Measurements from ENCODE around the gene PNPLA5. TPM values are rescaled to one million over a fixed set of nuclear protein-coding genes. Genes with fewer than 3 reads are reported as not detected.

PNPLA5 gene, protein sequence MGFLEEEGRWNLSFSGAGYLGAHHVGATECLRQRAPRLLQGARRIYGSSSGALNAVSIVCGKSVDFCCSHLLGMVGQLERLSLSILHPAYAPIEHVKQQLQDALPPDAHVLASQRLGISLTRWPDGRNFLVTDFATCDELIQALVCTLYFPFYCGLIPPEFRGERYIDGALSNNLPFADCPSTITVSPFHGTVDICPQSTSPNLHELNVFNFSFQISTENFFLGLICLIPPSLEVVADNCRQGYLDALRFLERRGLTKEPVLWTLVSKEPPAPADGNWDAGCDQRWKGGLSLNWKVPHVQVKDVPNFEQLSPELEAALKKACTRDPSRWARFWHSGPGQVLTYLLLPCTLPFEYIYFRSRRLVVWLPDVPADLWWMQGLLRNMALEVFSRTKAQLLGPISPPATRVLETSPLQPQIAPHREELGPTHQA
- not detected in 2 replicates for total RNA-seq

DNA sequence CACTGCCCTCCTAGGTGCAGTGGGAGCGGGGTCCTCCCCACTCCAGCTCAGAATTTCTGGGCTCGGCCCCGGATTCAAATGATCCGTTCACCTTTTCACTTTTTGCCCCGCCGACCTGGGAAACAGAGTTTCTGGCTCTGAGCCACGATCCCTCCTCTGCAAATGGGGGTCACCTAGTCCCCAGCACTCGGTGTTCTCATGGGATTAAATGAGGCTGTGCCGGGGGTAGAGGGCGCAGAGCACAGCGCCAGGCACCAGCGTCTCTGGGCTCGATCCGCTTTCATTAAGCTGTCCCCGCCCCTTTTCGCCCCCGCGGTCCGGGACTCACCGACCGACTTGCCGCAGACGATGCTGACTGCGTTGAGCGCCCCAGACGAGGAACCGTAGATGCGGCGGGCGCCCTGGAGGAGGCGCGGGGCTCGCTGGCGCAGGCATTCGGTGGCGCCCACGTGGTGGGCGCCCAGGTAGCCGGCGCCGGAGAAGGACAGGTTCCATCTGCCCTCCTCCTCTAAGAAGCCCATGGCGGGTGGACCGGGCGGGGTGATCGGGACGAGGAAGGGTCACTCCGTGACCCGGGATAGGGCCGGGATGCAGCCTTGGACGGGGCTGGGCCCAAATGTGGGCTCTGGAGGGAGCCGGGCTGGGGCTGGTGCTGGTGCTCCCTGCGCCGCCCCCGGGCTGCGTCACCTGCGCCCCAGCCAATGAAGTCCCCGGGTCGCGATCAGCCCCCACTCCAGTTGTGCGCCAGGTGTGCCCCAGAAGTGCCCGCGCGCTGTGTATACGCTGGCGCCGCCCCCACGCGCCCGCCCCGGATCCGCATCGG lies at the start of gene PNPLA5:
Gene PNPLA5 (minus strand): TSS at position 654 of the 823 bp plus-strand sequence. CDS start 133 bp downstream, at position 521.
- Mint-ChIP-seq H3K9me3 (no peaks in the 10 kb centered on the region), H3K36me3 (ENCODE audit: low read depth) (no peaks in the 10 kb centered on the region), H3K27ac (no peak within 1 kb of the TSS), H3K4me3 (no peak within 1 kb of the TSS), H3K27me3 (ENCODE audit: insufficient read depth) (peaks cover 28% of the 10 kb centered on the region), H3K4me1 (ENCODE audit: low read depth) (no peaks in the 10 kb centered on the region)
- DNase-seq (ENCODE audit: low spot score): no peak
- intact Hi-C loops (cut with micrococcal nuclease): no loop called here

DNA sequence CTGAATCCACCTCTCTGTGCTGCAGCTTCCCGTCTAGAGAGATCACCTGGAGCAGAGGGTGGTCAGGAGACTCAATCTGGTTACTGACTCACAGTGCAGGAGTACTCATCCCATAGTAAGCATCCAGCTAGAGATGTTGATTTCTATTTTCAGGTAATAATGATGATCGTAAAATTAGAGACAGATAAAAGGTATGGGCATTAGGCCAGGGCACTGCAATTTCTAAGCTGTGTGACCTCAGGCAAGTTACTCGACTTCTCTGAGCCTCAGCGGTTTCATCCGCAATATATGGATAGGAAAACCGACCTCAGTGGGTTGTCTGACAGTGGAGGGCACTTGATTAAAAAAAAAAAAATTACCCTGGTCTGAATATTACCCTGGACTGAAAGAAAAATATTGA lies 49.6 kb upstream of the PNPLA5 start:
- DNase-seq (ENCODE audit: low spot score): no peak
- H3K36me3 Mint-ChIP-seq (ENCODE audit: low read depth): no peaks in the 10 kb centered on the region
- H3K4me1 Mint-ChIP-seq (ENCODE audit: low read depth): no peaks in the 10 kb centered on the region
- H3K9me3 Mint-ChIP-seq: no peaks in the 10 kb centered on the region
- H3K4me3 Mint-ChIP-seq: no peak overlapping the region
- intact Hi-C loops (cut with micrococcal nuclease): no loop called here
- no peak overlapping the region for H3K27ac Mint-ChIP-seq
- peaks cover 4% of the 10 kb centered on the region for H3K27me3 Mint-ChIP-seq (ENCODE audit: insufficient read depth)

DNA sequence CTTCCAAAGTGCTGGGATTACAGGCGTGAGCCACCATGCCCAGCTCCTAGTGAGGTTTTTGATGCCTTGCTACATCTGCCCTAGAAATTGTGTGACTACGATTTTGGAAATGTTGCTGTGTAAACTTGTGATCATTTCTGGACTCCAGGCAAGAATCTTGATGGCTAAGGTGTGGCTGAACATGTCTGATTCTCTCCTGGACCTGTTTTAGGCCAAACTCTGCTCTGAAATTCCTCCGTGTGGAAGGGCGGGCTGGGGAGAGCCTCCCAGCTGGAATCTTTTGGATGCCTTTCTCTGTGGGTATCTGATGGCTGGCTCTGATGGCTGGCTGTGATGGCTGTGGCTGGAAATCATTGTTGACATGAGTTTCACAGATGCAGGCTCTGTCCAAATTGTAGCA lies 40.0 kb upstream of the PNPLA5 start:
- intact Hi-C loops (cut with micrococcal nuclease): no loop called here
- Mint-ChIP-seq H3K27ac (no peak overlapping the region), H3K36me3 (ENCODE audit: low read depth) (no peaks in the 10 kb centered on the region), H3K27me3 (ENCODE audit: insufficient read depth) (peaks cover 2% of the 10 kb centered on the region), H3K9me3 (no peaks in the 10 kb centered on the region), H3K4me1 (ENCODE audit: low read depth) (no peaks in the 10 kb centered on the region), H3K4me3 (no peak overlapping the region)
- no peak for DNase-seq (ENCODE audit: low spot score)

DNA sequence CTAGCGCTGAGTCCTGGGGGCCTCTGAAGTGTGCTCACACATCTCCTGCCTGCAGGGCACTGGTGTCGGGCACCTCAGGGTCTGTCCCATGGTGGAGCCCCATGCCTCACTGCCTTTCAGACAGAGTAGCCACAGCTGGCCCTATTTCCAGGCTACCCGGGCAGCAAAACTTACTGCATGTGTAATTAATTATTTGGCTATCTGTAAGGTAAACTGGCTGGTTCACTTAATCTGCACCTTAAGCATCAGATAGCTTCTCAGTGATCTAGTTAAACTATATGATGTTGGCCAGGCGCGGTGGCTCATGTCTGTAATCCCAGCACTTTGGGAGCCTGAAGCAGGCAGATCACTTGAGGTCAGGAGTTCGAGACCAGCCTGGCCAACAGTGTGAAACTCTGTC lies 37.1 kb upstream of the PNPLA5 start:
- Mint-ChIP-seq H3K27ac (no peak overlapping the region), H3K4me1 (ENCODE audit: low read depth) (no peaks in the 10 kb centered on the region), H3K27me3 (ENCODE audit: insufficient read depth) (peaks cover 10% of the 10 kb centered on the region)

DNA sequence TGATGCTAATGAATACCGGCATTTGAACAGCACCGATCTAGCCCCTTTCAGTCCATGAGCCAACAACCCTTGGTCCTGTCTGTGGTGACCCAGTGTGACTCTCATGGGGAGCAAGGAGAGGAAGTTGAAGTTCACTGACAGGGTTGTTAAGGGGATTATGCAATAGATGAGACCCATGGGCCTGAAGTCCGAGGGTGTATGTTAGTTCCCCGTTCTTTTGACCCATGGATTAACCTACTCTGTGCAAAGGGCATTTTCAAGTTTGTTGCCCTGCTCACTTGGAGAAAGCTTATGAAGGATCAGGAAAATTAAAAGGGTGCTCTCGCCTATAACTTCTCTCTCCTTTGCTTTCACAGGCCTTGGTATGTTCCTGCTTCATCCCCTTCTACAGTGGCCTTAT lies 36.7 kb upstream of the PNPLA5 start:
- H3K27ac Mint-ChIP-seq: no peak overlapping the region
- H3K9me3 Mint-ChIP-seq: no peaks in the 10 kb centered on the region
- H3K4me3 Mint-ChIP-seq: no peak overlapping the region
- H3K4me1 Mint-ChIP-seq (ENCODE audit: low read depth): no peaks in the 10 kb centered on the region
- no peak for DNase-seq (ENCODE audit: low spot score)
- intact Hi-C loops (cut with micrococcal nuclease): no loop called here
- peaks cover 10% of the 10 kb centered on the region for H3K27me3 Mint-ChIP-seq (ENCODE audit: insufficient read depth)
- H3K36me3 Mint-ChIP-seq (ENCODE audit: low read depth): no peaks in the 10 kb centered on the region

More for the DNA sequence above, 37.1 kb upstream of the PNPLA5 start:
- no peak for DNase-seq (ENCODE audit: low spot score)
- no peak overlapping the region for H3K4me3 Mint-ChIP-seq
- intact Hi-C loops (cut with micrococcal nuclease): no loop called here
- no peaks in the 10 kb centered on the region for H3K36me3 Mint-ChIP-seq (ENCODE audit: low read depth)
- no peaks in the 10 kb centered on the region for H3K9me3 Mint-ChIP-seq

DNA sequence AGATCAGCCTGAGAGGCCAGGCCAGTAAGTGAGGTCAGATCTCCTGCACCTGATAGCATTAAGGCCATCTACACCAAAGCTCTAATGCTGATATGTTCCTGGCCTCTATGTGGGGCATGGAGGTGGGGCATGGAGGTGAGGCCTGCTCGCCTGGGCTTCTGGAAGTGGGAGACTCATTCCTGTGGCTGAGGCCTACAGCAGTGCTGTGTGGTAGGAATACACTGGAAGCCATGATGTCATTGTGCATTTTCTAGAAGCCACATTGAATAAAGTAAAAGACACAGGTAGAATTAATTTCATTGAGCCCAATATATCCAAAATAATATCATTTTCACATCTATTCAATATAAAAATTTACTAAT lies 34.5 kb upstream of the PNPLA5 start:
- Mint-ChIP-seq H3K27ac (no peak overlapping the region), H3K27me3 (ENCODE audit: insufficient read depth) (peaks cover 13% of the 10 kb centered on the region), H3K36me3 (ENCODE audit: low read depth) (no peaks in the 10 kb centered on the region), H3K4me1 (ENCODE audit: low read depth) (peaks cover 6% of the 10 kb centered on the region), H3K4me3 (no peak overlapping the region), H3K9me3 (no peaks in the 10 kb centered on the region)
- intact Hi-C loops (cut with micrococcal nuclease): no loop called here
- DNase-seq (ENCODE audit: low spot score): no peak

- intact Hi-C loops (cut with micrococcal nuclease): no loop called here
- Mint-ChIP-seq H3K27me3 (ENCODE audit: insufficient read depth) (peaks cover 13% of the 10 kb centered on the region), H3K9me3 (no peaks in the 10 kb centered on the region), H3K27ac (no peak overlapping the region), H3K4me3 (peak overlapping the region; percentile 73), H3K4me1 (ENCODE audit: low read depth) (peaks cover 6% of the 10 kb centered on the region), H3K36me3 (ENCODE audit: low read depth) (no peaks in the 10 kb centered on the region)
- no peak for DNase-seq (ENCODE audit: low spot score)
Observed at GRCh38 chr22:43925433-43926348, 33.9 kb upstream of the PNPLA5 start.

GRCh38 chr22:43924877-43925276 lies 33.1 kb upstream of the PNPLA5 start:
- no peaks in the 10 kb centered on the region for H3K36me3 Mint-ChIP-seq (ENCODE audit: low read depth)
- peaks cover 6% of the 10 kb centered on the region for H3K4me1 Mint-ChIP-seq (ENCODE audit: low read depth)
- H3K27ac Mint-ChIP-seq: no peak overlapping the region
- DNase-seq (ENCODE audit: low spot score): no peak
- H3K4me3 Mint-ChIP-seq: peak overlapping the region; percentile 73
- no peaks in the 10 kb centered on the region for H3K9me3 Mint-ChIP-seq
- peaks cover 13% of the 10 kb centered on the region for H3K27me3 Mint-ChIP-seq (ENCODE audit: insufficient read depth)
- intact Hi-C loops (cut with micrococcal nuclease): no loop called here

- no peaks in the 10 kb centered on the region for H3K36me3 Mint-ChIP-seq (ENCODE audit: low read depth)
- peaks cover 15% of the 10 kb centered on the region for H3K27me3 Mint-ChIP-seq (ENCODE audit: insufficient read depth)
- DNase-seq (ENCODE audit: low spot score): peak; percentile 79
- no peaks in the 10 kb centered on the region for H3K9me3 Mint-ChIP-seq
- H3K27ac Mint-ChIP-seq: peak within 1 kb of the TSS; percentile 85
- intact Hi-C loops (cut with micrococcal nuclease): loop anchor here (1.0 kb wide), 2 partner anchors 31 to 112 kb away; partner anchors contain the start of genes EFCAB6 and SAMM50
- peaks cover 6% of the 10 kb centered on the region for H3K4me1 Mint-ChIP-seq (ENCODE audit: low read depth)
- peak within 1 kb of the TSS; percentile 85 for H3K4me3 Mint-ChIP-seq
Observed at GRCh38 chr22:43923631-43924464, 32.0 kb upstream of the PNPLA5 start, which contains the start of gene PNPLA3. Gene PNPLA3 (plus strand): TSS chr22:43923805. CDS start chr22:43923912, 107 bp downstream.

DNA sequence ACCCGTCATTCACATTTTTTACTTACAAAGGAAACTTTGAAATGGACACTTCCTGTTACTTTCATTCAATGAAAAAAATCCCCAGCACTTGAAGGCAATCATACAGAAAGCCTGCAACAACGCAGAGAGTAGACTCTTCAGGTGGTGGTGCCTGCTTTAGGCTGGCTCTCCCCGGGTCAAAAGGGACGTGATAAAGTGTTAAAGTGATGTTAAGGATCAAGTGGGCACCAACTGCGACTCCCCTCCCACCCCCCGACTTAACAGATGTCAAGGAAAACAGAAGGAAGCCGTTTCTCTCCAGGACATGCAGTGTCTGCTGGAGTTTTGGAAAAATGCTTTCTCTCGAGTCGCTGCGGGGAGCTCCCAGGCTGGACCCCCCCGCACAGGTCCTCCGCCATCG lies 31.4 kb upstream of the PNPLA5 start:
- Mint-ChIP-seq H3K36me3 (ENCODE audit: low read depth) (no peaks in the 10 kb centered on the region), H3K27ac (peak overlapping the region; percentile 85), H3K27me3 (ENCODE audit: insufficient read depth) (peaks cover 19% of the 10 kb centered on the region), H3K4me3 (peak overlapping the region; percentile 85), H3K4me1 (ENCODE audit: low read depth) (peaks cover 6% of the 10 kb centered on the region), H3K9me3 (no peaks in the 10 kb centered on the region)
- DNase-seq (ENCODE audit: low spot score): no peak
- intact Hi-C loops (cut with micrococcal nuclease): loop anchor here (1.0 kb wide), 2 partner anchors 32 to 111 kb away; partner anchors contain the start of genes EFCAB6 and SAMM50

GRCh38 chr22:43922123-43922522 lies 30.3 kb upstream of the PNPLA5 start:
- DNase-seq (ENCODE audit: low spot score): no peak
- no peak overlapping the region for H3K27ac Mint-ChIP-seq
- H3K36me3 Mint-ChIP-seq (ENCODE audit: low read depth): no peaks in the 10 kb centered on the region
- H3K9me3 Mint-ChIP-seq: no peaks in the 10 kb centered on the region
- no peak overlapping the region for H3K4me3 Mint-ChIP-seq
- peaks cover 21% of the 10 kb centered on the region for H3K27me3 Mint-ChIP-seq (ENCODE audit: insufficient read depth)
- peaks cover 6% of the 10 kb centered on the region for H3K4me1 Mint-ChIP-seq (ENCODE audit: low read depth)
- intact Hi-C loops (cut with micrococcal nuclease): no loop called here

DNA sequence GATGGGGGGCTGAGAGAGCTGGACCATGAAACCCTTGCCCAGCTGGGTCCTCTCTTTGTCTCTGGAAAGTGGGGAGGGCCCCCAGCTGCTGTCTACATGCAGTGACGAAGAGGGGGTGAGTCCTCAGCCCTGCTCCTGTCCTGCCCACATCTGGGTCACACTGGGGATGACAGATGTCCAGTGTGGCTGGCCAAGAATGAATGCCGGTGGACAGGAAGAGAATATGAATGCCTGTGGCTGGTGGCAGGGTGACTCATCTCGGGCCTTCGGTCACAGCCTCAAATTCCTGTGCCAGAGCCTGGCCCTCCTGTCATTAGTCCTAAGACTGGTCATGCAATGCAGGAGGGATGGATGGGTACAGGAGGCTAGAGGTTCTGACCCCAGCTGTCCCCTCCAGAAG lies 29.6 kb upstream of the PNPLA5 start:
- Mint-ChIP-seq H3K36me3 (ENCODE audit: low read depth) (no peaks in the 10 kb centered on the region), H3K27ac (no peak overlapping the region), H3K4me3 (no peak overlapping the region), H3K27me3 (ENCODE audit: insufficient read depth) (peaks cover 18% of the 10 kb centered on the region), H3K9me3 (no peaks in the 10 kb centered on the region), H3K4me1 (ENCODE audit: low read depth) (peaks cover 6% of the 10 kb centered on the region)
- DNase-seq (ENCODE audit: low spot score): no peak
- intact Hi-C loops (cut with micrococcal nuclease): no loop called here

Measured in activated T-helper 1 cell treated with anti-CD3 and anti-CD28 coated beads, Interleukin-12 subunit alpha, Interleukin-12 subunit beta, Interleukin-2, Interleukin-4 antibody, amounts not matched to agents 30 ng/mL and 10 ng/mL and 1 ng/mL, durations not matched to agents 14 hours and 24 hours and 36 hours (primary cell).